Measurements from ENCODE around the gene KCNQ1. TPM values are rescaled to one million over a fixed set of nuclear protein-coding genes. Genes with fewer than 3 reads are reported as not detected.

KCNQ1 gene
- total and polyA plus RNA-seq, 4 donors: 15.4 to 41.7 (median 26.2) TPM

DNA sequence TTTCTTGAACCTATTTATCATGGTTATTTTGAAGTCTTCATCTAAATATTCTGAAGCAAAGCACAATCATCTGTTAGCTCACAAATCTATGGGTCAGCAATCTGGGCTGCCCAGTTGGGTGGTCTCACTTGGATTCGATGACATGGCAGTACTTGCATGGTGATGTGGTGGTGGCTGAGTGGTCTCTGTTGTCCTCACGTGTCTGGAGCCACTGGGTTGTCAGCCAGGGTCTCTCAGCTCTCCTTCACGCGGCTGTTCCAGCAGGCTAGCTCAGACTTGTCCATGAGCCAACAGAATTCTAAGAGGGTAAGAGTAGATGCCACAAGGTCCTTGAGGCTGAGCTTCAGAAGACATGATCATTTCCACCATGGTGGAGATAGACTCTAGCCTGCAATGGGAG is 321.4 kb downstream of the KCNQ1 start:
- Histone ChIP-seq H3K9me3 (ENCODE audit: control insufficient read depth in 4 of 4, insufficient read depth in 3 of 4, low read length in 3 of 4) (peaks cover 0 to 1% (median 0%) of the 10 kb centered on the region in 4 donors), H3K4me1 (ENCODE audit: control insufficient read depth in 5 of 5, insufficient read depth in 5 of 5, low read length in 5 of 5) (peaks cover 0 to 3% (median 0%) of the 10 kb centered on the region in 5 donors), H3K27ac (ENCODE audit: low read depth in 1 of 2, low read length in 1 of 2) (no peak overlapping the region), H3K27me3 (ENCODE audit: control insufficient read depth in 3 of 3, insufficient read depth in 3 of 3, low read length in 2 of 3) (no peaks in the 10 kb centered on the region), H3K36me3 (ENCODE audit: control insufficient read depth in 4 of 4, insufficient read depth in 4 of 4, low read length in 4 of 4) (peaks cover 0 to 2% (median 0%) of the 10 kb centered on the region in 4 donors), H3K9ac (ENCODE audit: insufficient read depth in 1 of 2, low read length in 2 of 2) (no peak overlapping the region), H3K4me3 (no peak overlapping the region)
- no peak for DNase-seq
- TF ChIP-seq, protein P1, sequence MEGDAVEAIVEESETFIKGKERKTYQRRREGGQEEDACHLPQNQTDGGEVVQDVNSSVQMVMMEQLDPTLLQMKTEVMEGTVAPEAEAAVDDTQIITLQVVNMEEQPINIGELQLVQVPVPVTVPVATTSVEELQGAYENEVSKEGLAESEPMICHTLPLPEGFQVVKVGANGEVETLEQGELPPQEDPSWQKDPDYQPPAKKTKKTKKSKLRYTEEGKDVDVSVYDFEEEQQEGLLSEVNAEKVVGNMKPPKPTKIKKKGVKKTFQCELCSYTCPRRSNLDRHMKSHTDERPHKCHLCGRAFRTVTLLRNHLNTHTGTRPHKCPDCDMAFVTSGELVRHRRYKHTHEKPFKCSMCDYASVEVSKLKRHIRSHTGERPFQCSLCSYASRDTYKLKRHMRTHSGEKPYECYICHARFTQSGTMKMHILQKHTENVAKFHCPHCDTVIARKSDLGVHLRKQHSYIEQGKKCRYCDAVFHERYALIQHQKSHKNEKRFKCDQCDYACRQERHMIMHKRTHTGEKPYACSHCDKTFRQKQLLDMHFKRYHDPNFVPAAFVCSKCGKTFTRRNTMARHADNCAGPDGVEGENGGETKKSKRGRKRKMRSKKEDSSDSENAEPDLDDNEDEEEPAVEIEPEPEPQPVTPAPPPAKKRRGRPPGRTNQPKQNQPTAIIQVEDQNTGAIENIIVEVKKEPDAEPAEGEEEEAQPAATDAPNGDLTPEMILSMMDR (IDR thresholded peaks at IDR 0.05; ENCODE audit: control extremely low read depth, extremely low read depth): no peak
- ATAC-seq (ENCODE audit: insufficient read depth, low FRiP score): no peak
- 92 to 96% methylated on average over 4 of the region's 4 CpGs for WGBS, 2 donors

DNA sequence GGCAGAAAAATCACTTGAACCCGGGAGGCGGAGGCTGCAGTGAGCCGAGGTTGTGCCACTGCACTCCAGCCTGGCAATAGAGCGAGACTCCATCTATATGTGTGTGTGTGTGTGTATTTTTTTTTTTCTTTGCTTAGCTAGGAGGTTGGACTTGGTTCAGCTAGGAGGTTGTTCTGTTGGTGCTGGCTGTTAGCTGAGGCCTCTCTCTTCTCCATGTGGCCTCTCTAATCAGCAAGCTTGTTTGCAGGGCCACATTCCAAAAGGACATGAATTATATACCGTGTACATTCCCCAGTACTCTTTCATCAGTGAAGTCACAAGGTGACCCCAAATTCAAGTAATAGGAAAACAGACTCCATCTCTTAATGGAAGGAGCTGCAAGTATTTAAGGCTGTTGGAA is 322.3 kb downstream of the KCNQ1 start:
- TF ChIP-seq, protein P1 (IDR thresholded peaks at IDR 0.05; ENCODE audit: control extremely low read depth, extremely low read depth): no peak
- peaks cover 0 to 5% (median 0%) of the 10 kb centered on the region in 5 donors for H3K4me1 ChIP-seq (ENCODE audit: control insufficient read depth in 5 of 5, insufficient read depth in 5 of 5, low read length in 5 of 5)
- 92 to 98% methylated on average over 5 of the region's 5 CpGs for WGBS, 2 donors
- H3K27me3 ChIP-seq (ENCODE audit: control insufficient read depth in 3 of 3, insufficient read depth in 3 of 3, low read length in 2 of 3): no peaks in the 10 kb centered on the region
- ATAC-seq (ENCODE audit: insufficient read depth, low FRiP score) (no peak), DNase-seq (no peak)
- peaks cover 0 to 1% (median 0%) of the 10 kb centered on the region in 4 donors for H3K9me3 ChIP-seq (ENCODE audit: control insufficient read depth in 4 of 4, insufficient read depth in 3 of 4, low read length in 3 of 4)
- H3K27ac ChIP-seq (ENCODE audit: low read depth in 1 of 2, low read length in 1 of 2): no peak overlapping the region
- no peak overlapping the region for H3K9ac ChIP-seq (ENCODE audit: insufficient read depth in 1 of 2, low read length in 2 of 2)
- peaks cover 0 to 2% (median 0%) of the 10 kb centered on the region in 4 donors for H3K36me3 ChIP-seq (ENCODE audit: control insufficient read depth in 4 of 4, insufficient read depth in 4 of 4, low read length in 4 of 4)
- no peak overlapping the region for H3K4me3 ChIP-seq

DNA sequence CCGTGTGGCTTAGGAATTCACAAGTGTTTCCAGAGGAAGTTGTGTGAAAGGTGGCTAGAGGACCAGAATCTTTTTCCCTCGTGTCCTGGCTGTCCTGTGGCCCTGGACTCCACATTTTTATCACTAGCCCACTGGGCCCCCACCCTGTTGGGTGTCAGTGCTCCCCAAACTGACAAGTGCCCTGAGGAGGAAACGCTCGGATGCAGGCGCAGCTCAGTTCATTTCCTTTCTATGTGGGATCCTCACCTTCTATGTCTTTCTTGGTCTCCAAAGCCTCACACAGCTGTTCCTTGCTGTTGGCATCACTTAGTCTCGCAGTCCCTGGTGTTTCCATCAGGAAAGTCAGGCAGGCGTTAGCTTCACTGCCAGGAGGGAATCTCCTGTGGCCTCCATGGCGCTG is 323.0 kb downstream of the KCNQ1 start:
- 90% methylated on average over 8 of the region's 8 CpGs for whole genome bisulfite sequencing, 2 donors
- no peak for ATAC-seq (ENCODE audit: insufficient read depth, low FRiP score)

More for the DNA sequence above, 323.0 kb downstream of the KCNQ1 start:
- H3K9ac ChIP-seq (ENCODE audit: insufficient read depth in 1 of 2, low read length in 2 of 2): no peak overlapping the region
- no peak overlapping the region for H3K4me3 ChIP-seq
- H3K36me3 ChIP-seq (ENCODE audit: control insufficient read depth in 4 of 4, insufficient read depth in 4 of 4, low read length in 4 of 4): peaks cover 0 to 2% (median 0%) of the 10 kb centered on the region in 4 donors
- H3K9me3 ChIP-seq (ENCODE audit: control insufficient read depth in 4 of 4, insufficient read depth in 3 of 4, low read length in 3 of 4): peaks cover 0 to 1% (median 0%) of the 10 kb centered on the region in 4 donors
- H3K4me1 ChIP-seq (ENCODE audit: control insufficient read depth in 5 of 5, insufficient read depth in 5 of 5, low read length in 5 of 5): peaks cover 0 to 5% (median 0%) of the 10 kb centered on the region in 5 donors
- H3K27ac ChIP-seq (ENCODE audit: low read depth in 1 of 2, low read length in 1 of 2): no peak overlapping the region
- TF ChIP-seq, protein P1 (IDR thresholded peaks at IDR 0.05; ENCODE audit: control extremely low read depth, extremely low read depth): no peak
- H3K27me3 ChIP-seq (ENCODE audit: control insufficient read depth in 3 of 3, insufficient read depth in 3 of 3, low read length in 2 of 3): no peaks in the 10 kb centered on the region
- no peak for DNase-seq
